Posterior vena cava (tissue), 2 donors: ENCODE data around the gene WASHC2A. TPM values are rescaled to one million over a fixed set of nuclear protein-coding genes. Genes with fewer than 3 reads are reported as not detected.
"Not testable (repeated sequence)": the region's sequence is repeated elsewhere in the genome, so short reads cannot be mapped to it uniquely, and the experiment has no call there.

Source experiments
- DNase-seq: peaks from one replicate; pipeline ENCODE4 v3.0.0-alpha.2; 2020; ENCODE audit warnings: low spot score
- intact Hi-C, 2 donors: fragments of 100-400 bp; cut with DNase I; formaldehyde crosslinking; loops; one replicate each; pipeline versions ENCODE4 v1.14.1 to v1.14.2; 2022 to 2023
- total RNA-seq, 2 donors: library from RNA; stranded (reverse); fragmentation: NEBNext Ultra II Directional; extraction: Animal tissue kit (Norgen Biotek cat#: 25700); gene quantifications; one replicate each; pipeline ENCODE4 v1.2.1, GENCODE V29; 2021
- donor health status: DM: yes; HTN: yes; CAD: no.
- donor health status: DM: yes; HTN: yes; CAD: no.

WASHC2A gene
- total RNA-seq, 2 donors from 2014 or later: 26.7 to 33.5 TPM

DNA sequence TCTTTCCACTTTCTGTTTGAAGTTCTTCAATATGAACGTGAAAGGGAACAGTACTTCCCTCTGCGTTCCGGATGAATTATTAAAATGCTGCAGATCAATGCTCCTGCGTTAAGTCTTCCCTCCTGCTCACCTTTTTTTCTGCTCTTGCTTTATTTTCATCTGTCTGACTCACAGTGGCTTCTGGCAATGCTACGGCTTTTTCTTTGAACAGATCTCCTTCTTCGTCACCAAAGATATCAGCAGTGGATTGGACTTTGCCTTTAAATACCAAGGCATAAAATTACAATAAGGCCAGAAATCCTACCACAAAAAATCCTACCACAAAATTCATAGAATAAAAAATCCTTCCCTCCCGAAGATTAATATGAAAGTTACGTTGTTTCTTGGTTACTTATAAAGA is 11.1 kb upstream of the WASHC2A start:
- DNase-seq, intact Hi-C loops: not testable (repeated sequence)

DNA sequence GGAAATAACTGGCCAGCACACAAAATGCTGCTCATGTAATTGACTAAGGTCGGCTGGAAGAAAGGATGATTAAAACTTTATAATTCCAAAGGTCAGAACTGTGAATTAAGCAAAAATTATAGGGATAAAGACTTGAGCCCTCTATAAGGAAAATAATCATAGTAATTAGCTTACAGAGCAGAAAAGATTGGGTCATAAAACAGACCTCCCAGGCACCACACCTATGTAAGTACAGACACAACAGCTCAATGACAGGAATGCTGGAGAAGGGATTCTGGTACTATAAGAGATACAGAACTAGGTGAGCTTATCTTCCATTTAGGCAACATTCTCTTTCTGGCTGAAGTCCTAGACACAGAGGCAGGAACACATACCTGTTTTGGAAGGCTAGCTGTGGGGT is 9.0 kb upstream of the WASHC2A start:
- DNase-seq, intact Hi-C loops: not testable (repeated sequence)

DNA sequence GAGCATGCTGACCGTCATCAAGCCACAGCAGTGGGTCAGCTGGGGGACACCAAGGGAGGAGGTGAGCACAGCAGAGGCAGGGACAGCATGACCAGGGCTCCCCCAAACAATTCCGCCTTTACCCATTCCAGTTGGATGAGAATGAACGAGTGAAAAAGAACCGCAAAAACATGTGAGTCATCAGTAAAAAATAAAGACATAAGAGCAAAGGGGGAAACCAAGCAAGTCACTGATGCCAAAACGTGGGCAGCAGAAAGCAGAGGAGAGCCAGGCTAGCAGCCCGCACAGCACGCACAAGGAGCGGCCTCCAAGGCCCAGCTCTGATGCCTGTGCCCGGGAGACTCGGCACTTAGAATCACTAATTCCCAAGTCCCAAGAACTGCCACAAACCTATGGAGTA is 7.8 kb upstream of the WASHC2A start:
- intact Hi-C loops, DNase-seq: not testable (repeated sequence)

DNA sequence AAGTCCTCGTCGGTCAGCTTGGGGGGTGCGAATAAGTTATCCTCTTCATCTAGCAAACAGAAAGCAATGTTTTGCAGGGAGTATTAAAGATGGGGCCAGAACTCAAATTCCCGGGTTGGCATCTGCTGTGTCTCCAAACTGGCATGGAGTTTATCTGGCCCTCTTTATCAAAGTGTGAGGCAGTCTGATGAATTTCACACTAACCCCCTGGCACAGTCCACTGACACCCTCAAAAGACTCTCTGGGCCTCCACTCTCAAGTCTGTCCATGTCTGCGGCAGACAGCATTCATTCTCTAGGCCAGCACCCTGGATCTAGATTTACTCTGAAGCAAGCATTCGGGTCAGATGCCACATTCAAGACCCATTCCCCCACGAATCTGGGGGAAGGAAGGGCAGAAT is 6.2 kb upstream of the WASHC2A start:
- DNase-seq, intact Hi-C loops: not testable (repeated sequence)

DNA sequence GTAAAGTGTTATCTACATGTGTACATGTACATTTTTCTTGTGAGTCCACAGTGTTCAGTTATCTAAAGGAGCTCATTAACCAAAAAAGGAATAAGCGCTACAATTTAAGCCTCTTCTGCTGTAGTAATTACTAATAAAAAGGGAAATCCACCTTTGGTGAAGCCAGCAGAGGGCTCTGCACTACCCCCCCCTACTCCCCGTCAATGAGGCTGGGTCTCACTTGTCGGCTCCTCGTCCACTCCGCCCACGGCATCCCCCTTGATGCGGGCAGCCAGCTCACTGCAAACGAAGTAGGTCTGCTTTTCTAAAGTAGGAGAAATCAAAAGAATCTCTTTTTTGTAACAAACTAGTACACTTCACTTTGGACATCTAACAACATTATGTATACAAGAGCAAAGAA is 4.7 kb upstream of the WASHC2A start:
- no peak for DNase-seq
- intact Hi-C loops: no loop called here

DNA sequence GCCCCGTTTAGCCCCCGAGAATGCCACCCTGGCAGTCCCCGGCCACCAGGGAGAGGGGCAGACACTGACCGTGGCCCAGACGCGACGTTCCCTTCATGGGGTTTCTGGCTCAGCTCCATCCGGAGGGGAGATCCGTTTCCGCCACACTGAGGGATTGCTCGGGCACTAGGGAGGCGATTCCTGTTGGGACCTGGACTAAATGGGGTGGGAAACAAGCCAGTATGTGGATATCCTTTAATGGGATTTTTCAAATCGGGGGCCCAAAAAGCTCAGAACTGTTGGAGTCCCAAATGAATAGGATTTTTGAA is 552 bp downstream of the WASHC2A start:
- DNase-seq, intact Hi-C loops: not testable (repeated sequence)

DNA sequence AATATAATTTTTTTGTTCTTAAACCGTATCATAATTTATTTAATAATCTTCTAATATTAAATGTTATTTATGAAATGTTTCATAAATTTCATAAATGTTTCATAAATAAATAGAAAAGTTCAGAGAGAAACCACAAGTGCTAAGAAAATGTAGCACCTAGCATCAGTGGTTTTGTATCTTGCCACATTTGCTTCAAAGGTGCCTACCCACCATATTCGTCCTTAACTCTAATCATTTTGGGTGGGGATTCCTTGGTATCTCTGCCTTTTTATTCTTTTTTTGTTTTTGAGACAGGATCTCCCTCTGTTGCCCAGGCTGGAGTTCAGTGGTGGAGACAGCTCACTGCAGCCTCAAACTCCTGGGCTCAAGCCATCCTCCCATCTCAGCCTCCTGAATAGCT is 7.4 kb downstream of the WASHC2A start:
- intact Hi-C loops, DNase-seq: not testable (repeated sequence)

DNA sequence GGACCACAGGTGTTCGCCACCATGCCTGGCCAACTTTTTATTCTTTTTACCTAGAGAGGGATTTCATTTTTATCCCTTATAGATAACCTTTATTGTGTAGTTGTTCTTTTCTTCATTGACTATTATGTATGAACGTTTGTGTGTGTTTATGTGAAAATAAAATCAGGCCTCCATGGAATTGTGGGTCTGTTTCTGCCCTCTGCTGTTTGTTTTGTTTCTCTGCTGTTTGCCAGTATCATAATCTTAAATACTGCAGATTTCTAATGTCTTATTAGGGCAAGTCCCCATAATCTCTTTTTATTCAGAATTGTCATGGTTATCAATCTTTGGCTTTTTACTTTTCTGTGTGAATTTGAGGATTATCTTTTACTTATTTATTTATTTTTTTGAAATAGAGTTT is 7.8 kb downstream of the WASHC2A start:
- DNase-seq, intact Hi-C loops: not testable (repeated sequence)

DNA sequence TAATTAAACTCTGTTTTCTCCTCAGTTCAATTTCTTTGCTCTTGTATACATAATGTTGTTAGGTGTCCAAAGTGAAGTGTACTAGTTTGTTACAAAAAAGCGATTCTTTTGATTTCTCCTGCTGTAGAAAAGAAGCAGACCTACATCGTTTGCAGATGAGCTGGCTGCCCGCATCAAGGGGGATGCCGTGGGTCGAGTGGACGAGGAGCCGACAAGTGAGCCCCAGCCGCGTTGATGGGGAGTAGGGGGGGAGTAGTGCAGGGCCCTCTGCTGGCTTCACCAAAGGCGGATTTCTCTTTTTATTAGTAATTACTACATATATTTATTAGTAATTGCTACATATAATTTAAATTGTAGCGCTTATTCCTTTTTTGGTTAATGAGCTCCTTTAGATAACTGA is 23.6 kb downstream of the WASHC2A start:
- intact Hi-C loops, DNase-seq: not testable (repeated sequence)

DNA sequence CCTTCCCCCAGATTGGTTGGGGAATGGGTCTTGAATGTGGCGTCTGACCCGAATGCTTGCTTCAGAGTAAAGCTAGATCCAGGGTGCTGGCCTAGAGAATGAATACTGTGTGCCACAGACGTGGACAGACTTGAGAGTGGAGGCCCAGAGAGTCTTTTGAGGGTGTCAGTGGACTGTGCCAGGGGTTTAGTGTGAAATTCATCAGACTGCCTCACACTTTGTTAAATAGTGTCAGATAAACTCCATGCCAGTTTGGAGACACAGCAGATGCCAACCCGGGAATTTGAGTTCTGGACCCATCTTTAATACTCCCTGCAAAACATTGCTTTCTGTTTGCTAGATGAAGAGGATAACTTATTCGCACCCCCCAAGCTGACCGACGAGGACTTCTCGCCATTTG is 25.2 kb downstream of the WASHC2A start:
- DNase-seq, intact Hi-C loops: not testable (repeated sequence)

DNA sequence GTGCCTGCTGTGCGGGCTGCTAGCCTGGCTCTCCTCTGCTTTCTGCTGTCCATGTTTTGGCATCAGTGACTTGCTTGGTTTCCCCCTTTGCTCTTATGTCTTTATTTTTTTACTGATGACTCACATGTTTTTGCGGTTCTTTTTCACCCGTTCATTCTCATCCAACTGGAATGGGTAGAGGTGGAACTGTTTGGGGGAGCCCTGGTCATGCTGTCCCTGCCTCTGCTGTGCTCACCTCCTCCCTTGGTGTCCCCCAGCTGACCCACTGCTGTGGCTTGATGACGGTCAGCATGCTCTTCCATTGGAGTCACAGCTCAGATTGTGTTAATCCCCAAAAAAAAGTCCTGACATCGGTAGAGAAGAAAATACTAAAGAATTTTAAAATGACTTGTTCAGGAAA is 26.9 kb downstream of the WASHC2A start:
- intact Hi-C loops, DNase-seq: not testable (repeated sequence)

DNA sequence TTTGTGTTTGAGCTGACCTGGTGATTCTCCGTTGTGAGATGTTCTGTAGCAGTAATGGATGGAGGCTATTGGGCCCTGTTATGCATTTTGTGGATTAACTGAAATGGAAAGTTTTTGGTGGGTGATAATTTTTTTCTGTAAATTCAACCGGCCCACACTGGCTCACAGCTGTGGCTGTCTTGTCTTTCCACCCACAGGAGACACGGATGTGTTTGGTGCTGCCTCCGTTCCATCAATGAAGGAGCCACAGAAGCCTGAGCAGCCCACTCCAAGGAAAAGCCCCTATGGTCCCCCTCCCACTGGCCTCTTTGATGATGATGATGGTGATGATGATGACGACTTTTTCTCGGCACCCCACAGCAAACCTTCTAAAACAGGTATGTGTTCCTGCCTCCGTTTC is 27.6 kb downstream of the WASHC2A start:
- DNase-seq, intact Hi-C loops: not testable (repeated sequence)

DNA sequence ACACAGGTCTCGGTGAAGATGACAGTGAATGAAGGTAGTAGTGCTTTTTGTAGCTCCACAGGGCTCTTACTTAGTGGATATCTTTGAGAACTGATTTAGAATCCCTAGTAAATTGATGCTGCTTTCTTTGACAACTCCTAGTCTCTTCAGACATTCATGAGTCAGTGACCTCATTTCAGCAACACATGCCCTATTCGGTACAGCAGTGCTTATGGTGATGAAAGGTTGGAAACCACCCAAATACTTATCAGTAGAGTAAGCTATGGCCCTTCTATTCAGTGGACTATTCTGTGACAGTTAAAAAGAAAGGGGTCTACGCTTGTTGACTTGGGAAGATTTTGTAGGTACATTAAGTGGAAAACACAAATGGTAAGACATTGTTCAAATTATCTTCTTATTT is 29.0 kb downstream of the WASHC2A start:
- DNase-seq, intact Hi-C loops: not testable (repeated sequence)

DNA sequence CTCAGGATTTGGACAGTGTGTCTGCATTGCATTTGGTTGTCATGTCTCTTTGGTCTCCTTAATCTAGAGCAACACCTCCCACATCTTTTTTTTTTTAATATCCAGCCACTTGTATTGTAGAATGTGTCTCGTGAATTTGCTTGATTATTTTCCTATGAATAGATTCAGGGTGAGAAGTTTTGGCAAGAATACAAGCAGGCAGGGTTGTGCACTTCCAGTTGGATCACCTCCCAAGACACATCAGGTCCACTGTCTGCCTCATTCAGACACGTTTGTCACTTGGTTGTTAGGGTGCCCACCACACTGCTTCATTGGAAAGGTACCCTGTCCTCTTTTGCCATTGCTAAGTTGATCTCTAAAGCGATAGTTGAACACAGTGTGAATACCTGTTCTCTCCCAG is 30.9 kb downstream of the WASHC2A start:
- DNase-seq, intact Hi-C loops: not testable (repeated sequence)

DNA sequence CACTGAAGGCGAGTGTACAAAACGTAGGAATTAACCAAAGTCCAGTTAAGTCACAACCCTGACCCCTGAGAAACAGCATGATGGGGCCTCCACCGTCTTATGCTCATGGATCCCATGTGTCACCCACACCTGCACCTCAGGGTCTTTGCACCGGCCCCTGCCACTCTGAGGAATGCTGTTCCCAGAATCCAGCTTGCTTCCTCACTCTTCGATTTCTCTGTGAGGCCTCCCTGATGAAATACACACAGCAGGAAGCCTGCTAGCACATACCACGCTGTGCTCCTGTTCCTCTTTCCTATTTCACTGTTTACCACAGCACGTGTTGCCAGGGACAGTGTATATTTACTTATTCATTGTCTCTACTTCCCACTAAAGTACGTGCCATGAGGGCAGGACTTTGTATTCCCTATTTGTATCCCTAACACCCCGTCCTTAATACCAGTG is 33.4 kb downstream of the WASHC2A start:
- intact Hi-C loops: not testable (repeated sequence)

DNA sequence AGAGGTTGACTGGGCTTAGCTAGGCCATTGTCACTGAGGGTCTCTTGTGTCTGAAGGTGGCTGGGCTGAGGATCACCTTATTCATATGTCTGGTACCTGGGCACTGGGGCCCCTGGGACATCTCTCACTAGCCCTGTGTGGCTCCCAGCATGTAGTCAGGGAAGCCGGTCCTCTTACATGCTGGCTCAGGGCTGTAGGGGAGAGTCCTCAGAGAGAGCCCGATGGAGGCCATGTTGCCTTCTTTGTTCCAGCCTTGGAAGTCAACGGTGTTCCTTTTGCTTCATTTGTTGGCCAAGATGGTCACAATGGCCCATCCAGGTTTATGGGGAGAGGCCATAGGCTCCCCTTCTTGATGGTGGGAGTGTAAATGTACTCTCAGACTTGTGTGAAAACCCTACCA is 34.0 kb downstream of the WASHC2A start:
- DNase-seq, intact Hi-C loops: not testable (repeated sequence)

More for the DNA sequence above, 33.4 kb downstream of the WASHC2A start:
- not testable (repeated sequence) for DNase-seq

DNA sequence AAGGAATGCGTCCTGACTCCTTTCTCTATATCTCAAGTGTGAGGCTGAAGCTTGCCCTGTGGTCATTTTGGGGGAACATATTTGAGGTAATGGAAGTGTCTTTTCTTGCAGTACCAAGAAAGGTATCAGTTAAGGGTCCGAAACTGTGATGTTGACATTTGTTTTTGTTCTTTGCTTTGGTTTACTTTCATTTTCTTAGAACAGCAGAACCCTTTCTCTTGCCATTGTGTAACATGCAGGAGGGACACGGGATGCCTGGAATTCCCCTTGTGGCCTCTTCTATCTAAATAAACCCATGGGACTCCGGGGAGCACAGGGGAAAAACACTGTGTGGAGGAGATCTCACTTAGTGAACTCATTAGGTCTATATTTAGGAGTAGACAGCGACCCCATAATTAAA is 34.5 kb downstream of the WASHC2A start:
- intact Hi-C loops, DNase-seq: not testable (repeated sequence)

DNA sequence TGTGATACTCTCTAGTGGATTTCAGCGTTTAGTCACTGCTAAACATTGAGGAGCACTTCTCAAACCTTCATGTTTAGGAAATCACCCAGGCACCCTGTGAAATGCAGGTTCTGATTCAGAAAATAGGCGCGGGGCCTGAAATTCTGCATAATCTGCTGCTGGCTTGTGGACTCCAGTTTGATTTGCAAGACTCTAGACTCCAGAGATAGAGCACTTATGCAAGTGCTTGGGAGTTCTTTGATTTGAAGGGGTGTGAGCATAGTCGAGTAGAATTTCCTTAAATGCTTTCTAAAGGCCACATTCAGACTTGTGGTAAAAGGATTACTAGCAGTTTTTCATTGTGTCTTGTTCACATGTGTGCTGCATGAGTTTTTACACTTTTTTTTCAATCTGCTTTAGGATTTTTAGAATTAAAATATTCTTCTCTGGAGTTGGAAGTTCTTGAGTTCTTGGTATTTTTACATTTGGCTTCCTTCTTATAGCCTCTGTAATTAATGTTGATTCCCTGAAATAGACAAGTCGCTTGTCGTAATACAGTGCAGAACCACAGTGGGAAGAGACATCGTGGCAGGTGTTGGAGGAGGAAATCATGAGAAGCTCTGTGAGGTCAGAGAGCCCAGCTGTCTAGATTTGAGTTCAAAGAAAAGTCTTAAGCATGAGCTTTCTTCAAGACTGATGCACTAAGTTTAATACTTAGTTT is 41.4 kb downstream of the WASHC2A start:
- DNase-seq, intact Hi-C loops: not testable (repeated sequence)

DNA sequence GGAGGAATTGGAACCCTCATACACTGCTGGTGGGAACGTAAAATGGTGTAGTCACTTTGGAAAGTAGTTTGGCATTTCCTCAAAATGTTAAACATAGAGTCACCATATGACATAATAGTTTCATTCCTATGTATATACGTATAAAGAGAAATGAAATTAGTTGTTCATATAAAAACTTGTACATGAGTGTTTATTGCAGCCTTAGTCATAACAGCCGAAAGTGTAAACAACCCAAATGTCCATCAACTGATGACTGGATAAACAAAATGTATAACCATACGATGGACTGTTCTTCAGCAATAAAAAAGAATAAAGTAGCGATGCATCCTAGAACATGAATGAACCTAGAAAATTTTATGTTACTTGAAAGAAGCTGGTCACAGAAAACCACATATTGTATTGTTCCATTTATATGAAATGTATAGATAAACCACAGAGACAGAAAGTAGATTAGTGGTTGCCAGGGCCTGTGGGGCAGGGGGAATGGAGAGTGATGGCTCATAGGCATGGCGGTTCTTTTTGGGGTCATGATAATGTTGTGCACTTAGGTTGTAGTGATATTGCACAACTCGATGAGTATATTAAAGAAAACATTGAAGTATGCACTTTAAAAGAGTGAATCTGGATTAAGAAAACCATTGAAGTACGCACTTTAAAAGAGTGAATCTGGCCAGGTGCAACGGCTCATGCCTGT is 44.8 kb downstream of the WASHC2A start:
- DNase-seq, intact Hi-C loops: not testable (repeated sequence)

DNA sequence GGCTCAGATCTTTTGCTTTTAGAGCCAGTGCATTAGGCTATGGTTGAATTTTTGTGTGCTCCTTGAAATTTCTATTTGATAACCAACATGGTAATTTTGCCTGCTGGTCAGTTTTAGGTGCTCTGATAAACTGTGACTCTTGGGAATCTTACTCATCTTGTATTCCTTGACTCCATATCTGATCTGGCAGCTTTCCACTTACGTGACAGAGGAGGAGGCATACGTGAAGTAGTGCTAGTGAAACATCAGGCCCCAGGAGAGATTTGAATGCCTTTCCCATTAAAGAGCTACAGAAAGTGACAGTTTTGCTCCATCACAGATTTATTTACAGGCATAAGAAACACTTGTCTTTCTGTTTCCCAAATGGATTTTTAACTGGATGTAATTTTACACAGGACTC is 59.0 kb downstream of the WASHC2A start:
- intact Hi-C loops, DNase-seq: not testable (repeated sequence)
